D341Med (cell line): ENCODE results near the gene GCSH.
A peak's percentile ranks its signal among the peaks of the same experiment; 100 is the strongest.
"Not testable (repeated sequence)": the region's sequence is repeated elsewhere in the genome, so short reads cannot be mapped to it uniquely, and the experiment has no call there.

Source experiments
- DNase-seq: peaks from one replicate; pipeline ENCODE4 v3.0.0; 2012; ENCODE audit warnings: low spot score

GCSH gene

GRCh38 chr16:81095953-81096714 is at the start of gene GCSH:
TSS of gene GCSH (minus strand) at chr16:81096395. CDS start at chr16:81096278, 117 bp downstream.
- peak; percentile 96 for DNase-seq

- DNase-seq: no peak
These were observed 47.8 kb upstream of the GCSH start for GRCh38 chr16:81143921-81144471.

DNA sequence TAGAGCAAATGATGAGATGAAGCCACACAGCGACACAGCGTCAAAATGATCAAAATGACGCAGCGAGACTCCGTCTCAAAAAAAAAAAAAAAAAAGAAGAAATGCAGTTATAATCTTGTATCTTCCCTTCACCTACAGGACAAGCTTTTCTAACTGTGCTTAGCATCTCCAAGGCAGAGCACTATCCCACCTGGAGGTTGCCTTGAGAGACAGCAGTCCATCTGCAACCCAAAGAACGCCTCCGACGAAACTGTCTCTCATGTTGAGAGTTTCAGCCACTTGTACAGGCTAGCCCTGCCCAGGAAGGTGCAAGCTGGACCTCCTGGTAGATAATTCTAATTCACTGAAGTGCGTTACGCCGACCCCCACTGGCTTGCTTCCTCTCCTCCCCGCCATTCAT is 46.7 kb upstream of the GCSH start:
- peak; percentile 6 for DNase-seq

DNA sequence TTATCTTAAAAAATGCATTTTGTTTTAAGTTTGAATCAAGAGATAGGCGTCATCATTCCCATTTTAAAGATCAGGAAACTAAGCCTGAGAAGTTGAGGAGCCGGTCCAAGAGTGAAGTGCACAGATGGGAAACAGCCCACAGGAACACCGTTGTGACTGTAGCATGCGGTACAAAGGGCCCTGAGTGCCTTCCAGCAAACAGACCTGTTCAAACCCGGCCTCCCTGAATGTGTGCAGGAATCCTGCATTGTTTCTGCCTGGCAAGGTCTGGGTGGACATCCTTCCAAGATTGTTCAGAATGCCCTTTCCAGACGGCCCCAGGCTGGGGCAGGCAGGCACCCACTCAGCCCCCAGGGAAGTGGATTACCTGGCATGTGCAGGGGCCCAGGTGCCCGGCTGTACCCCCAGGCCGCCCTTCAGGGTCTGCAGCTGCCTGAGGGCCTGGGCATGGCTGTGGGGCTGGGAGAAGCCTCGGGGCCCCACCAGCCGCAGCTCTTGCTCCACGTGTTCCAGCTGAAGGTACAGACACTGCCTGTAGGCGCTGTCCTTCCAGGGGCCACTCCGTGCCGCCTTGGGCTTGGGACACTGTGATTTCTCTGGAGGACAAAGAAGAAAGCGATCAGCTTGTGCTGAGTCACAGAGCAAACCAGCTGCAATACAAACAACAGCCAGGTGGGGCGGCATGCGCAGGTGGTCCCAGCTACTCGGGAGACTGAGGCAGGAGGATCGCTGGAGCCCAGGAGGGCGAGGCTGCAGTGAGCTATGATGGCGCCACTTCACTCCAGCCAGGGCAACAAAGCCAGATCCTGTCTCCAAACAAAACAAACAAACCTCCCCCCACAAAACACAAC is 45.0 kb upstream of the GCSH start:
- no peak for DNase-seq

DNA sequence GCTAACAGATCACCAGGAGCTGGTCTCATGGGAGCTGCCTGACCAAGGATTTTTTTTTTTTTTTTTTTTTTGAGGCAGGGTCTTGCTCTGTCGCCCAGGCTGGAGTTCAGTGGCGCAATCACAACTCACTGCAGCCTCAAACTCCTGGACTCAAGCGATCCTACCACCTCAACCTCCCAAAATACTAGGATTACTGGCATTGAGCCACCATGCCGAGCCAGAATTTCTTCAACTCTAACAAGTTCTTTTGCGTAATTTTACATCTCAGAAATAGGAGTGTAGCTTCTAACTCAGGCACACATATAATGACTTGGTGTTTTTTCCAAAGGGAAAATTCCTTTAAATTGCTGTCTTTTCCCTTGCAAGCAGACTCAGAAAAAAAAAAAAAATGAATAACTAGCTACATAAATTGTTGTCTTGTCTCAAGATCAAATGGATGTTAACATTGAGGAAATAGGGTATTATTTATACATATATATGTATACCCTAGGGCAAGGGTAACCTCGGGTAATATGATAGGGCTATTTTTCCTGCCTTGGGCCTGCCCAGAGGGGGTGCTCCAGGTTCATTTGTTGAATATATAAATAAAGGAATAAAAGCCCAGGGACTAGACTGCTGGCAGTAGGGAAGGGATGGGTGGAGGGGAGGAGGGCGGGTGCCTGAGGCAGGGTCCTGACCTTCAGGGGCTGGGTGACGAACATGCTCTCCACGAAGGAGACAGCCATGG is 42.8 kb upstream of the GCSH start:
- no peak for DNase-seq

DNA sequence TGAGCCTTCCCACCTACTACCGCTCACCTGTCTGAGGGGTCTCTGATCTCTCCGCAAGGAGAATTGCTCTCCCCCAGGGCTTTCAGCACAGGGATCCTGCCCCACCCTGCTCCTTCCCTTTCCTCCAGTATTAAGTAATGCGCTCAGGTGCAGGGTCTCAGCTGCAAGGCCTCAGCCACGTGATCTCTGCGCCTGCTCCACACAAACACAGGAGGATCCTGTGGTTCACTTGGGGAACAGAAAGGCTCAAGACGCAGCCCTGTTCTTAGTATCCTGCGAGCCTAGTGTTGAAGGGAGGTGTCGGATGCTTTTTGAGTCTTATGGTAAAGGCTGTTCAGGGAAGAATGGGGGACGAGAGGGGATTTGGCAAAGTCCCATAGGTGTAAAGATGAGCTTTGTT is 41.6 kb upstream of the GCSH start:
- DNase-seq: no peak

DNA sequence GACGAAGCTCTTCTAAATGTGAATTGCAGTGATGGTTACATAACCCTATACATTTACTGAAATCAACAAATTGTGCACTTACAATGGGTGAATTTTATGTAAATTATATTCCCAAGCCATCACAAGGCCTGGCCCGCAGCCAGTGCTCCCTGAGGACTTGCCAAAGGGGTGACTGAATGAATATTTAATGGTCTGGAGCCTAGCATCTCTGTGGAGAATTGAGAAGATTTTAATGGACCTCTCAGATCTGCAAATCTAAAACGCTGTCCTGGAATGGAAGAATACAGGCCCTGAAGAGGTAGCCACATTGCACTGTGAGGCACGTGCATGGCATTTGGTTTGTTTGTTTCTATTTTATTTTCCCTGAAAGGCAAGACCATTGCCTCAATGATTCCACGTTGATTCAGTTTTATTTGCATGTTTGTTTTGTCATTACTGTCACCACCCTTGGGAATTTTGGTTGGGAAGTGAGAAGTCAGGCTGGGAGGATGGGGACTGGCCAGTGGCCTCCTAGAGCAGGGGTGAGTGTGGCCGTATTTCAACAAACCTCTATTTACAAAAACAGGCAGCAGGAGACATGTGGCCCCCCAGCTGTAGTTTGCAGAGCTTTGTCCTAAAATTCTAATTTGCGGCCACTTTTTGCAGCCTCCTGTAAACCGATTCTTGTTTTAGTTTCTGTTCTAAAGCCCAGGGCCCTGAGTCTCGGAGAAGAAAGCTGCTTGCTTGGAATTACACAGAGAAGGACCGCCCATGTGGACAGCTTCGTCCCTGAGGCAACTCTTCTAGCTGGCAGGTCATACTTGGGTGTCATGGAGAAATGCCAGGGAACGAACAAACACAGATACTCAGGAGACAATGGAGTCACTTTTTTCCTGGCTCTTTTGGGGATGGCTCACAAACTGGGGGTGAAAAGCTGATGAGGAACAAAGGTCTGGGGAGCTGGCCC is 40.5 kb upstream of the GCSH start:
- DNase-seq: no peak

GRCh38 chr16:81130126-81130525 is 33.9 kb upstream of the GCSH start:
- no peak for DNase-seq

DNA sequence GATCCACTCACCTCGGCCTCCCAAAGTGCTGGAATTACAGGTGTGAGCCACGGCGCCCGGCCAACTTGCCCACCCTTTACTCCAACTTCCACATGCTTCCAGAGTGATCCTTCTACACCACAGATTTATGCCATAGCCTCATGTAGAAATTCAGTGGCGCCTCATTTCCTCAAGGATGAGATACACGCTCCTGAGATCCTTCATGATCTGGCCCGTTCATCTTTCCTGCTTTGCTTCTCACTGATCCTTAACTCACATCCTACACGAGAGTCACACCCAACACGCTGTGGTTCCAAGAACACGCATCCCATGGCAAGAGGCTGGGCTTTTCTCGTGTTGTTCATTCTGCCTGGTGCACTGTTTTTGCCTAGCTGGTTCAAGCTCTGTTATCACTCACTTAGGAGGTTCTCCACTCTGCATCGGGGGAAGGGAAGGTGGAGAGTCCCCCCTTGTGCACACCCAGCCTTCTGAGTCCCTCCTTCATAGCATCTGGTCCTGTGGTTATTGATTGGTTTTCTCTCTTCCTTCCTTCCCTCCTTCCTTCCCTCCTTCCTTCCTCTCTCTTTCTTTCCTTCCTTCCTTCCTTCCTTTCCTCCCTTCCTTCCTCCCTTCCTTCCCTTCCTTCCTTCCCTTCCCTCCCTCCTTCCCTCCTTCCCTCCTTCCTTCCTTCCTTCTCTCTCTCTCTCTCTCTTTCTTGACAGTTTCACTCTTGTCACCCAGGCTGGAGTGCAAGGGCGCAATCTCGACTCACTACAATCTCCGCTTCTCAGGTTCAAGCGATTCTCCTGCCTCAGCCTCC is 32.7 kb upstream of the GCSH start:
- DNase-seq: no peak

DNA sequence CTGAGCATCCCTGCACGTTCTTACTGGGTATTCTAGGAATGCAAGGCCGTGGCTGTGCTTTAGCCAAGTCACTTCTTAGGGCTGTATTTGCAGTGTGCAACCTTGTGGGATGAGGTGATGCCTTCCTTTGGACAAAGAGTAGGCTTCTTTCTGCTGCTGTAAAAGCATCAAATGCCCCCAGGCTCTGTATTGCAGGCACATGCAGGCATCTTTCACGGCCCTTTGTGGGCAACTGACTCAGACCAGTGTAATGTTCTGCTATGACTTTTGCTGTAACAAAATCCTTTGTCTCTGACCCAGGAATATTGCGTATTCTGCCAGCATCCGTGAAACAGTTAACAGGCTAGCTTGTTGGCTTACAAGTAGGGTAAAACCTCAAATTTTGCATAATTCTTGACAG is 30.9 kb upstream of the GCSH start:
- DNase-seq: no peak

DNA sequence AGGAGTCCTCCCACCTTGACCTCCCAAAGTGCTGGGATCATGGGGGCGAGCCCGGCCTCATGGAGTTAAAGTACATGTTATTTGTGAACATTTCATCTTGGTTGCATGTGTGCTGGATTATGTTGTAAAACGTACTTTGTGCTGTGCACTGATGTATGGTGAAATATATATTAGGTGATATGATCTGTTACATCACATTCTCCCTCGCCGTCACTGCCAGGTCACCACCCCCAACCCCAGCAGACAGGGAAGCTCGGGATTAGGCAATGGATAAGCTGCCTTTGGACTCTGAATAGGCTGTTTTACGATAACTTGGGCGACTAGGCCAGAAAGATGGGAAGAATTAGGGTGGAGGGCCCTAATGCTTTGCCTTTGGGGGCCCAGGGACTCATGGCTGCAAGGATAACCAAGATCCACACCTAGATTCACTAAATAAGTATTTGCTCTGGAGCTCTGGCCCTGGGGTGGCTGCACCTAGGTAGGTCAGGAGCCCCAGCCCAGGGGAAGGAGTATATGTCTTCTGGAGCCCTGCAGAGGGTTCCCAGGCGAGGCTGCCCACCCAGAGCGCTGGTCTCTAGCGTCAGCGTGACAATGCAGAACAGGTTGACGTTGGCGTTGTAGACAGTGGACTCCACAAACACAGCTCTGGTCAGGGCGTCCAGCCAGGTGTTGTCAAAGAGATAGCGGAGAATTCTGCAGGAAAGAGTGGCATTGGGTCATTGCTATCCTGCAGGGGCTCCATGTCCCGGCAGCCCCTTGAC is 27.1 kb upstream of the GCSH start:
- DNase-seq: no peak

GRCh38 chr16:81121474-81121990 is 25.3 kb upstream of the GCSH start:
- DNase-seq: no peak

DNA sequence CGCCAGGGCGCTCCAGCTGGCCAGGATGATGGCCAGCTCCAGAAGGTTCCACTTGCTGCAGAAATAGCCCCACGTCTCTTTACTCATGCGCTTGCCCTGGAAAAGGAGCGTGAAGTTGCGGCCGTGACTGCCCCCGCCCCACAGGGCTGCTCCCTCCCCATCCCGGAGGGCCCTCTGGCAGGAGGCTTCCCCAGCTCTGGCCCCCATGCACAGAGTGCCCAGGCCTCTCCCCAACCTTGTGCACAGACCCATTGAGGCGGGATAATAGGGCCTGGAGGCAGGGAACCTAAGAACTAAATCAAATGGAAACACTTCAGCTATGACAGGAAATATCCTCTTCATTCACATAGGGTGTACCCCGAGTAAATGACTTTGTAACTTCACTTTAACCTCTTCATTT is 21.2 kb upstream of the GCSH start:
- DNase-seq: no peak

- DNase-seq: no peak
These were observed 20.1 kb upstream of the GCSH start for GRCh38 chr16:81116285-81116684.

DNA sequence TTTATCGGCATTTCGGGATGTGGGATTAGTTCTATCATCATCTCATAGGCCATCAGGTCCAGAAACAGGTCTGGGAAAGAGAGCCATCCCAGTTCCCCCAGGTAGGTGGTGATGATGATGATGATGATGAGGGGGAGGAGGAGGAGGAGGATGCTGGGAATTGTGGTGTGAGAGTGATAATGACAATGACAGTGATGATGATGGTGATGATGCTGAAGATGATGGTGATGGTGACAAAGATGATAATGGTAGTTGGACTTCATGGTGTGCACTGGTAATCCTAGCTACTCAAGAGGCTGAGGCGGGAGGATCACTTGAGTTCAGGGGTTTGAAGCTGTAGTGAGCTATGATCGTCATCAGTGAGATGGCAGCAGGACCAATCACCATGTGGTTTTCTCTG is 16.3 kb upstream of the GCSH start:
- DNase-seq: no peak

DNA sequence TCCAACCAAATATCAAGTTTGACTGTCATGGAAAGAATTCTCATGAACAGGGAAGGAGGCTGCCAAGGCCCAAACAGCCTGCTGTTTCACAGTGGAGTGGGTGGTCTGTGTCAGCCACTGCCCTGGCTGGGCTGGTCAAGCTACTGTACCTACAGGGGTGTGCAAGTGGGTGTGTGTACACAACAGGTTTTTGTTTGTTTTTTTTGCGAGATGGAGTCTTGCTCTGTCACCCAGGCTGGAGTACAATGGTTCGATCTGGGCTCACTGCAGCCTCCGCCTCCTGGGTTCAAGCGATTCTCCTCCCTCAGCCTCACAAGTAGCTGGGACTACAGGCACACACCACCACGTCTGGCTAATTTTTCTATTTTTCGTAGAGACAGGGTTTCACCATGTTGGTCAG is 13.1 kb upstream of the GCSH start:
- not testable (repeated sequence) for DNase-seq

- no peak for DNase-seq
These were observed 11.3 kb upstream of the GCSH start for GRCh38 chr16:81107511-81107910.

GRCh38 chr16:81106826-81107503 is 10.8 kb upstream of the GCSH start:
- no peak for DNase-seq

GRCh38 chr16:81105946-81106345 is 9.8 kb upstream of the GCSH start:
- no peak for DNase-seq
